Upper lobe of left lung (tissue), 4 donors: ENCODE measurements around the gene RIMBP2.

Source experiments
- CTCF ChIP-seq, 6 experiments: fragments of 450-650 bp in 4 of 6; fragments of 200-600 bp in 2 of 6; sonication (generic) in 2 of 6; IDR thresholded peaks; one replicate each; pipeline ENCODE4 v1.5.1; 2016 to 2019; ENCODE audit warnings: antibody characterized with exemption in 6 of 6
- POLR2A ChIP-seq, 4 donors: fragments of 450-650 bp; IDR thresholded peaks; one replicate each; pipeline ENCODE4 v1.5.1; 2016 to 2017; ENCODE audit warnings: antibody characterized with exemption in 4 of 4, mild to moderate bottlenecking in 2 of 4

- TF ChIP-seq CTCF (IDR thresholded peaks at IDR 0.05) (no peak), POLR2A (IDR thresholded peaks at IDR 0.05) (no peak)
Observed at GRCh38 chr12:130651188-130651959, 64.7 kb downstream of the RIMBP2 start.
